GM19467 (cell line): ENCODE data around the gene FARP1.
"Not testable (repeated sequence)": the region's sequence is repeated elsewhere in the genome, so short reads cannot be mapped to it uniquely, and the experiment has no call there.

Experiments used
- ATAC-seq: cut with Tn5 transposase; IDR thresholded peaks from one replicate; pipeline ENCODE4 v1.9.1; 2021; ENCODE audit warnings: mild to moderate bottlenecking, moderate library complexity; ENCODE audit not compliant: unreplicated experiment

Gene FARP1

DNA sequence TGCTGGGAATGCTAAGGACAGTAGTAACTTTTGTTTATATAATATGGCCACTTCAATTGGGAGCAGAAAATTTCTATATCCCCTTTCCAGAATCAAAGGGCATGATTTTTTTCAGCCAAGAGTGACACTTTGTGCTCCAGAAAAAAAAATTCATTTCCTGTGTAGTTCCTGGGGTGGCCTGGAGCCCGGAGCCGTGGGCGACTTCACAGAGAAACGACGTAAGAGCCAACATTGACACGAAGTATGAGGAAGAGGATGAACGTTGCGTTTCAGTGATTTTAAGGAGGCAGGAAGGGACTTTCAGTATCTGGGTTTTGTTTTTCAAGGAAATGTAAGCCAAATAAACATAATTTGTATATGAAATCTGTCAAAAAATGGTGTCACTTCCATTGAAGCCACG, 246.4 kb downstream of the FARP1 start:
- no peak for ATAC-seq

DNA sequence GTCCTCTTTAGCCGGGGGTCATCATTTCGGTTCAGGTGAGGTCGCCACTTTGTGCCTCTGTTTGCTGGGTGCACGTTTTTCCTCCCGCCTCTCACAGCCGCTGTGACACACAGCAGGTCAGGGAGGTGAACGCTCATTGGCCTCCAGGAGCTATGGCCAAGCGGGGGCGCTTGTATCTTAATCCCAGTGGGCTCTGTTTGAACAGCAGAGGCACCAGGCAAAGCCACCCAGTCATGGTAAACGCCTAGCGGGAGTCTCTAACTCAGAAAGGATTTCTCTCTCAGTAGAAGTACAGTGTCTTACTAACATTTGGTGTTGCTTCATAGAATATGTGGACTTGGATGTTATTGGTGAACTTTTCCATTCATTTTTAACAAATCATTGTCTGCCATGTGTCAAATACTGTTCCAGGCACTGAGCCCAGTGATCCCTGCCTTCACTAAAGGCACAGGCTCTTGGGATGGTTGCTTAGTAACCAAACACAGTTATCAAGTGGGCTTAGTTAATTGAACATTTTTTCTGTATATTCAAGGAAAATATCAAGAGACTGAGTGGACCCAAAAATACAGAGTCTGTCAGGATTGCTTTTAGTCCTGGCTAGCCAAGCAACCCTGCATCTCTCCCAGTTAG, 247.3 kb downstream of the FARP1 start:
- ATAC-seq, result no peak

- ATAC-seq, result no peak
These were observed 251.0 kb downstream of the FARP1 start for GRCh38 chr13:98393873-98394272.

GRCh38 chr13:98394820-98395510, 252.1 kb downstream of the FARP1 start:
- no peak for ATAC-seq

DNA sequence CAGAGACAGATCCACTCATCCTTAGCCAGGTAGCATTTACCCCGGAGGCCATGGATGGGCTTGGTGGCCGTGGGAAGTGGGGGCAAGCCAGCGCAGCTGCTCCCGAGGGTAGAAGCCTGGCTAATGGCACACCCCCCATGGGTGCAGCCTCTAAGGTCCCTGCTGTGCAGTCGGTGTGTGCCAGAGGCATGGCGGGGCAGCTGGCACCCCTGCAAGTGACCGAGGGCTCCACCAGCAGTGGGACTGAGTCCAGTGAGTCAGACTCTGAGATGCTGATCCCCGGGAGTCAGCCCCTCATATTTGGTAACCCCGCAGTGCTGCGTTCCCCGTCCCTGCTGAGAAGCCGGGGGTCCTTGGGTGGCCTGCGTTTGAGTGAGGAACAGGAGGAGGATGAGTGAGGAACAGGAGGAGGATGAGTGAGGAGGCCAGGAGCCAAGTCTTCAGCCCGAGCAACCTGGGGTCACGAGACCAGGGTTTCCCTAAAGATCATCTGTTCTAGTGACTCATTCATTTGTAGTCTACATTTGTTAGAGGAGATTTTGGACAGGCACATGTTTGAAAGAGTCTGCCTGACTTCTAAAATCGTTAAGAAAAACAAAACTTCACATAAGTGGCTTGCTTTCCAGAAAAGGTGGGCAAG, 253.3 kb downstream of the FARP1 start:
- no peak for ATAC-seq

GRCh38 chr13:98397221-98397620, 254.3 kb downstream of the FARP1 start:
- ATAC-seq, result no peak

GRCh38 chr13:98397861-98398260, 255.0 kb downstream of the FARP1 start:
- ATAC-seq, result no peak

GRCh38 chr13:98398581-98398980, 255.7 kb downstream of the FARP1 start:
- ATAC-seq, result no peak

GRCh38 chr13:98399756-98400155, 256.9 kb downstream of the FARP1 start:
- ATAC-seq, result no peak

GRCh38 chr13:98401934-98402333, 259.0 kb downstream of the FARP1 start:
- no peak for ATAC-seq

DNA sequence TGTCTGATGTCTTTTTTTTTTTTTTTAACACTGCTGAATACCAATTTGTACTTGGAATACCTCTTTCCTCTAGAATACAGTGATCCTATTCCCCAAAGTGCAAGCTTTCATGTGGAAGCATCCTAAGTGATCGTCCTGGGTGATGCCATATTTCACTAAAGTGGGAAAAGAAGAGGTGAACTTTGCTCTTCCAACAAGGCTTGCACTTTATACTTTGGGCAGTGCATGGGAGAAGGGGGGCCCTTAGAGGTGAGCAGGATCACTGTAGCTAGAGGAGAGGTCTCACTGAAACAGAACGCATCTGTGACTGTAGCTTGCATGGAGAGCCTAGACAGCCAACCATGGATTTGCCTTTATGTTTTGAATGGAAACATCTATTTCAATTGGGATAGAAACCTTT, 260.2 kb downstream of the FARP1 start:
- ATAC-seq, result no peak

DNA sequence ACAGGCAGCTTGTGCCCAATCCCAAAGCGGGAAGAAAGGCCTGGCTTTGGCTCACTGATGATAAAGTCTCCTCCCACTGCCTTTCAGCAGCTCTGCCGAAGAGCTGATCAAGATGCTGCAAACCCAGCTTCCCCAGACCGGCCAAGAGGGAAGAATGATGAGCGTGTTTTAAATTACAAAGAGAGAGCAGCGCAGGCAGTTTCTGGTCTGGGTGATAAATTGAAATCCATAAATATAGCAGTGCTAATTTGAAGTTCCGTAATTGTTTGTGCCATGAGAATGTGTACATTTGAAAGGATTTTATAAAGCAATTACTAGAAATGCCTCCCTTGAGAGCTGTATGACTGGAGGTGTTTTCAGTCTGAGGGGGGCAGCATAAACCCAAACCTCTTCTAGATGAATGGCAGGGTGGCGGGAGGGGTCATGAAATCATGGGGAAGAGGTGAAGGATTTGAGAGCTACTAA, 262.2 kb downstream of the FARP1 start:
- no peak for ATAC-seq

DNA sequence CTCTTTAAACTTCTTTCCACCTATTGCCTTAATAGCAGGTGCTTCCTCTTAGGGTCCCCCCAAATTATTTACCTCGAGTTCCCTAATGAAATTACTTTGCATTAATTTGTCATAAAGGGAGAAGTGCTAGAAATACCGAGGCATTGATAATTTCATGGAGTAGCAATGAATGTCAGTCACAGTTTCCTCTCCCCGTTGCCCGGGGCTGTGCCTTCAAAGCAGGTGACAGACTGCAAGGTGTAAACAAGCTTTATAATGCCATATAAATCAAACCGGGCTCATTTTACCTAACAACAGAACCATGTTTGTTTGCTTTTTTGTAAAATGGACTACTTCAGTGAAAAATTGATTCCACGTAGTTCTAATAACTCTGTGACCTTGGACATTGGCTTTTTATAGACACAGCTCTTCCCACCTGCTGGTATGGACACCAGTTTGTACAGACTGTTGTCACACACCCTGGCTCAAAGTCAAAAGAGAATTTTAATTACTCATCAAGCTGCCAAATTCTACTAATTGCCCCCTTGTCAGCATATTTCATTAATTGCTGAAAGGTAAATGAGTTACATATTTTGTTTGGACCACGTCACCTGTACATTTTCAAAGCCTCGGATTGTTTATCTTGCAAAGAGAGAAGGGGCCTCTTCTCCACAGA, 262.9 kb downstream of the FARP1 start:
- no peak for ATAC-seq

DNA sequence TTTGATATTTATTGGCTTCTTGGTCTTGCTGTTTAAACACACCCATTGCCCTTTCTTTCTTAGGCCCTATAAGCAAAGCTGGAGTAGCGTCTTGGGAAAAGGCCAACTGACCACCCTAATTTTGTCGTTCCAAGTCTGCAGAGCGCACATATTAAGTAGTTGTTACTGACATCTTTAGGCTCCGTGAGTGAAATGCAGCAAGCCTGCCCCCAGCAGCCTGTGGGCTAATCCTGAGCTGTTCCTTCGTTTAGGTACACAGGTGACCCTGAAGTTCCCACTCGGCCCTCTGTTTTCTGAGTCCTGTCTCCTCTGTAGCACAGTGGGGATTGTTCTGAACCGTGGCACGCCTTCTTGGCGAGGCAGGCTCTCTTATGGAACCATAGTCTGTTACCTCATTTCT, 263.5 kb downstream of the FARP1 start:
- ATAC-seq, result no peak

GRCh38 chr13:98406971-98407370, 264.1 kb downstream of the FARP1 start:
- ATAC-seq, result no peak

DNA sequence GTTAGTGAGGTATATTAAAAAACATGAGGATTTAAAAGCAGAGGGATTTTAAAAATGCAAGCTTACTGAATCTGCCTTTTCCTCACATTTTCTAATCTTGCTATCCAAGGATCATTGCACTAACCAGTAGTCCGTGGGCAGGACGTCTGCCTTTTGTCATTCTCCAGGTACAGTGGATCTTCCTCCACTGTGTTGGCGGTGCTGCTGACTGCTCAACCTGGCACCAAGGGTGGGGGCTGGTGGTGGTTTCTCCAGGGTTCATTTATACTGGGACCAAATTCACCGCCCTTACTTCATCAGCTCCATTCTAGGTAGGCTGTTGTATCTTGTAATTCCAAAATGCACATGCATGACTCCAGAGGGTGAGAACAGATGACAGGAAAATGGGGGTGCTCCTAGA, 264.7 kb downstream of the FARP1 start:
- ATAC-seq, result no peak

- ATAC-seq, result no peak
These were observed 266.4 kb downstream of the FARP1 start for GRCh38 chr13:98409281-98409680.

- ATAC-seq, result no peak
These were observed 267.7 kb downstream of the FARP1 start for GRCh38 chr13:98410612-98411011.

GRCh38 chr13:98411013-98411412, 268.1 kb downstream of the FARP1 start:
- ATAC-seq, result no peak

- ATAC-seq, result no peak
These were observed 268.8 kb downstream of the FARP1 start for GRCh38 chr13:98411617-98412265.

GRCh38 chr13:98413278-98413677, 270.4 kb downstream of the FARP1 start:
- ATAC-seq, result not testable (repeated sequence)
